Lower leg skin (tissue), 3 donors: Measurements from ENCODE around the gene CTIF.

Experiments
- CTCF ChIP-seq, 3 donors: fragments of 450-650 bp; IDR thresholded peaks; one replicate each; pipeline ENCODE4 v1.5.1; 2016; ENCODE audit warnings: antibody characterized with exemption in 3 of 3, mild to moderate bottlenecking in 3 of 3, moderate library complexity in 2 of 3
- POLR2A ChIP-seq, 2 donors: fragments of 450-650 bp; IDR thresholded peaks; one replicate each; pipeline ENCODE4 v1.6.1; 2016 to 2017; ENCODE audit warnings: antibody characterized with exemption in 2 of 2, mild to moderate bottlenecking in 1 of 2, moderate library complexity in 1 of 2

GRCh38 chr18:48894799-48895346 is 356.0 kb downstream of the CTIF start:
- TF ChIP-seq CTCF (IDR thresholded peaks at IDR 0.05) (no peak), POLR2A (IDR thresholded peaks at IDR 0.05) (no peak)
